Limb (tissue), 2 donors: ENCODE results near the gene TRMT6.

Experiments
- DNase-seq, 2 donors: peaks; one replicate each; pipeline ENCODE4 v3.0.0-alpha.2; 2016; ENCODE audit errors: extremely low spot score in 2 of 2

TRMT6 gene

DNA sequence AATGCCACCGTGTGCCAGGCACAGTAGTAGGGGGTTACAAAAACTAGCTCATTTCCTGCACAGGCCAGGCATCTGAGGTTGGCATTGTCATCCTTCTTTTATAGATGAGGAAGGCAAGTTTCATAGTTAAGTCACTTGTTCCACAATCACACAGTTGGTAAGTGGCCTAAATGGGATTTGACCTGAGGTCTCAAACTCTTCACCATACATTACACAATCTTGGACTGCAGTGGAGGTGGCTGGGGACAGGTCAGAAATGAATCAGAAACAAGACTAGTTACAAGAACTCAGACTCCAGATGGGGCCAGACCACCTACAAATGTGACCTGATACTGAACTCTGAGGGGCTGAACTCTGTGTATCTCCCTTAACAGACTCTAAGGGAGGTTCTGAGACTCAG is 49.4 kb downstream of the TRMT6 start:
- DNase-seq, result no peak

DNA sequence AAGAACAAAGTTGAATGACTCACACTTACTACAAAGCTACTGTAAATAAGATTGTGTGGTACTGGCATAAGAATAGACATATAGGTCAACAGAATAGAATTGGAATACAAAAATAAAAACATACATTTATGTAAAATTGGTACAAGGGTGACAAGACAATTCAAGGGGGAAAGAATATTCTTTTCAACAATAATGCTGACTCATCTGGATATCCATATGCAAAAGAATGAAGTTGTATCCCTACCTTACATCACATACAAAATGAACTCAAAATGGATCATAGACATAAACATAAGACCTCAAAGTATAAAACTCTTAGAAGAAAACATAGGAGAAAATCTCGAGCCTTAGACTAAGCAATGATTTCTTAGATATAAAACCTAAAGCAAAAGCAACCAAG is 50.9 kb downstream of the TRMT6 start:
- no peak for DNase-seq

DNA sequence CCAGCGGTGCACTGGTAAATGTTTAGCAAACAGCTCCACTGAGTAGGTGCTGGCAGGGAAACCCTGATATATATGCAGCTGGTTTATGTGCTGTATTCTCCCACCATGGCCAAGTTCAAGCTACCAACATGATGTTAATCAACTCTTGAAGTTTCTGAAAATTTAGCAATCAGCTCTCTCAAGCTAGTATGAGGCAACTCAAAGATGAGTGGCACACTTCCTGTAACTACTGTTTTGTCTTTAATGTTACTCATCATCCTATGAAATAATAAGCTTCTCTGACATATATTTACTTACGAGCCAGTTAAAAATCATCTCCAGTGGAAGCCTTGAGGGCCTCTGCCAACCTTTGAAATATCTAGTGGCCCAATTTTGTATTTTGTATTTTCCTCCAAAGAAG is 54.7 kb downstream of the TRMT6 start:
- no peak for DNase-seq

DNA sequence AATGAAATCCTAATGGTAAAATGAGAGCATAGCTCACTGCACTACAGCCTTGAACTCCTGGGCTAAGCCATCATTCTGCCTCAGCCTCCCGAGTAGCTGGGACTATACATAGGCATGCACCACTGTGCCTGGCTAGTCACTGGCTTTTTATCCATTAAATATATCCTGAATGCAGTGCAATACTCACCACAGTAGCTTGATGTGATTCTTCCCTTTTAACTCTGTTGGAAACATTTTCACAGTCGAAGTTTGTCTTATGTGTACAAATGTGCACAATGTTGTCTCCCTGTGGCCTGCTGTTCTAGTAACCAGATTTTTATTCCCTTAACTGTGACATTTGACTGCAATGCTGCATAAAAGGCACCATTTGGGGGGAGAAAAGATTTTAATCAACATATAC is 56.7 kb downstream of the TRMT6 start:
- no peak for DNase-seq

DNA sequence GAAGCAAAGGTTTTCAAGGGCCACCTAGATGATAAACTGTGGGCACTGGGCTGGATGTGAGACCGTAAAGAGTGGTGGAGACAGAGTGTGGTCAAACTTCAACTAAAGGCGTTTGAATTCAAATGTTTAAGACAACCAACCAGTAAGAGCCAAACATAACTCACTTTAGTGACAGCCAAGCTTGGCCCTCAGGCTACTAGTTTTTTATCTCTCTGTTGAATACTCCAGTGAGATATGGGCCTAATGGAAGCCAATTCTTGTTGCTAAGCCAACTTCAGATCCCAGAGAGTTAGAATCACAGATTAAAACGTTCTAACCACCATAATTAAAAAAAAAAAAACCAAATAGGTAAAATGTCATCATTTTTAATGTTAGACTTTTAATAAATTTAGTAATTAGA is 57.3 kb downstream of the TRMT6 start:
- DNase-seq, result no peak

DNA sequence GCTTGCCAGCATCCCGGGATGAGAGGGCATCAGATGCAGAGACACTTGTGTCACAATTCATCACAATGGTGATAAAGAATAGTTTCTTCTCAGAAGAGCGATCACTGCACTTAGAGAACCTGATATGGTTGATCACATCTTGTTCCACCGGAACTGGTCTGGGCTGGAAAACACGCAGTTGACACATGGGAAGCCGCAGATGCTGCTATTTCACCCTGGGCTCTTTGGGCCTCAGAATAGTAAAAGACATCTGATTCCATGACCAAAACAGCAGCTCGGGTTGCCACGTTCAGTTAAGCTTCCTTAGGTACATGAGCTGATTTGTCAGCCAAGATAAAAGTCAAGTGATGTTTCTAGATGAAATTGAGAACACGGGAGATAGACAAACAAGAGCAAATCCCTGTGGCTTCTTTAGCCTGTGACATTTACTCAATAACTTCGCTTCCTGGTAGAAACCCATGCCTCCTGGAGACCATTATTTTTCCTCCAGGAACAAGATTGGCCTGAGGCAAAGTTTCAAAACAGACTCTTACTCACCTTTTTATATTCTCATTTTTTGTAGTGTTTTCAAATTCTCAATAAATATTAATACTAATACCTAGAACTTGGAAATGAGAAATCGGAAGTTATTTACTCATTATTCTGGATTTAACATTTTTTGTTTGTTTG is 59.4 kb downstream of the TRMT6 start:
- DNase-seq, result no peak

DNA sequence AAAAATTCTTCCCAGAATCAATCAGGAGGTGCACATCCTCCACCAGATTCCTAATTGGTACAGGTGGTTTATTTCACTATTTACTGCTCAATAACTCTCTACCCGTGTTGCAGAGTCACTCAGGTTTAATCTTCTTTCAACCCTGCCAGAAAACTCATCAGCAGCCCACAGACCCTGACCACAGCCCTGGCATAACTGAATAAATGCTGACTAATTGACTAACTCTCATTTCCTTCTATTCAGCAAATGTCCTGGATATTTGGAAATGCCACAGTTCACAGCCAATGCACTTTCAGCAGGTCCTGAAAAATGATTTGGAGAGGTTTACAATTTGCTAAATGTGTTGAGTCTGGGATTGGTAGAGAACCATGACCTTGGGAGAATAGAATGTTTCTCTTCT is 62.3 kb downstream of the TRMT6 start:
- no peak for DNase-seq

DNA sequence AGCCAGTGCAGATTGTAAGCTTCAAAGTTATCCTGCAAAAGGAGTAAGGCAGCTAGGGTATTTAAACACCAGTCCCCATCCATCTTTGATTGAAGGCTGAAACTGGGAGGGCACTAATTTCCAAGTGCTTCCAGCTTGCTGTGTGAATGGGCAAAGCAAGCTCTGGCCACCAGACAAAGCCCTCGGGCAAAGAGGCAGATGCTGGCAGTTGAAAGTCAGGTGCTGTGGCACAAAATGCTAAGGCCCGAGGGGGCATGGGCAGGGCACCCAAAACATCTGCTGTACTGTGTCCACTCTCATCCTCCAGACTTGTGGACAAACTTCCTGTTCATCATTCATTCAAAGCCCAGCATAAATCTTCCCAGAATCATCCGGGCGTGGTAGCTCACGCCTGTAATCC is 62.9 kb downstream of the TRMT6 start:
- no peak for DNase-seq
